GM21723 (cell line): ENCODE measurements around the gene PPFIBP2.

Source experiments
- ATAC-seq: cut with Tn5 transposase; IDR thresholded peaks from one replicate; pipeline ENCODE4 v1.9.1; 2021; ENCODE audit warnings: mild to moderate bottlenecking, moderate library complexity; ENCODE audit not compliant: unreplicated experiment

The PPFIBP2 gene

GRCh38 chr11:7683571-7683970, 169.8 kb downstream of the PPFIBP2 start:
- no peak for ATAC-seq

- no peak for ATAC-seq
These were observed 173.0 kb downstream of the PPFIBP2 start for GRCh38 chr11:7686761-7687160.

- no peak for ATAC-seq
These were observed 173.6 kb downstream of the PPFIBP2 start for GRCh38 chr11:7687386-7687785.

GRCh38 chr11:7688238-7688826, 174.5 kb downstream of the PPFIBP2 start:
- no peak for ATAC-seq

GRCh38 chr11:7689239-7689638, 175.4 kb downstream of the PPFIBP2 start:
- ATAC-seq = no peak

- no peak for ATAC-seq
These were observed 176.8 kb downstream of the PPFIBP2 start for GRCh38 chr11:7690648-7691047.

GRCh38 chr11:7691759-7692350, 178.1 kb downstream of the PPFIBP2 start:
- ATAC-seq = no peak

GRCh38 chr11:7692426-7692825, 178.6 kb downstream of the PPFIBP2 start:
- no peak for ATAC-seq

GRCh38 chr11:7694235-7694634, 180.4 kb downstream of the PPFIBP2 start:
- no peak for ATAC-seq

- ATAC-seq = no peak
These were observed 182.6 kb downstream of the PPFIBP2 start for GRCh38 chr11:7696424-7696823.
